C4-2B (cell line): ENCODE results near the gene RNF141.

Experiments
- ZFX ChIP-seq: fragments of 450-650 bp; IDR thresholded peaks from 2 replicates; pipeline ENCODE4 v1.6.1; 2017
- TF ChIP-seq, protein P1 (sequence below): fragments of 450-650 bp; conservative IDR thresholded peaks from 2 replicates; pipeline ENCODE4 v1.5.1; 2017; ENCODE audit warnings: mild to moderate bottlenecking

DNA sequence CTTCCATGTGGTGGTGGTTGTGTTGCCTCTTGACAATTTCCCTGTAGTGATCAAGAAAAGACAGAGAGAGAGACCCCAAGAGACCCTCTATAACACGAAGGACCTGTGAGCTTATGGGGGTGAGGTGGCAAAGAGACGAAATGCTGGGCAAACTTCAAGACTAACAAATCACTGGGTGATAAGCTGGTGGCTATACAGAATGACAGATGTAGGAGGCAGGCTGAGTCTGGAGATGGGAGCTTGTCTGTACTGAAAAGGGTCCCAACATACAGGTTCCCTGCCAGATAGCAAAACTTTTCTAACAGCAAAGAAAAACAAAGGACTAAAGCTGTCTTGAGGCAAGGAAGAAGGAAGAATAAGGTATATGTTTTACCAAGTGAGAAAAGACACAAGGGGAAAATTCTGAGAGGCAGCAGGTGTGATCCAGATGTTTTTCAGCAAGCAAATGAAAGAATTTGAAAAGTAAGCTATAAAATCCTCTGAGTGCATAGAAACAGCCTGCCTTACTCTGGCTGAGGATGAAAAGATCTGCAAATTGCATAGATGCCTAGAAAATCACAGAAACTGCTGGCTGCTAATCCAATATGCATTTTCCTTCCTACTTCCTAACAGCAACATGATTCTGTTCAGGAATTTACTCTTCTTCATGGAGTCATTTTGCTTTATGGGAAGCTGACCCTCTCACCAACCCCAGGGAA is 49.4 kb upstream of the RNF141 start:
- TF ChIP-seq, protein P1, sequence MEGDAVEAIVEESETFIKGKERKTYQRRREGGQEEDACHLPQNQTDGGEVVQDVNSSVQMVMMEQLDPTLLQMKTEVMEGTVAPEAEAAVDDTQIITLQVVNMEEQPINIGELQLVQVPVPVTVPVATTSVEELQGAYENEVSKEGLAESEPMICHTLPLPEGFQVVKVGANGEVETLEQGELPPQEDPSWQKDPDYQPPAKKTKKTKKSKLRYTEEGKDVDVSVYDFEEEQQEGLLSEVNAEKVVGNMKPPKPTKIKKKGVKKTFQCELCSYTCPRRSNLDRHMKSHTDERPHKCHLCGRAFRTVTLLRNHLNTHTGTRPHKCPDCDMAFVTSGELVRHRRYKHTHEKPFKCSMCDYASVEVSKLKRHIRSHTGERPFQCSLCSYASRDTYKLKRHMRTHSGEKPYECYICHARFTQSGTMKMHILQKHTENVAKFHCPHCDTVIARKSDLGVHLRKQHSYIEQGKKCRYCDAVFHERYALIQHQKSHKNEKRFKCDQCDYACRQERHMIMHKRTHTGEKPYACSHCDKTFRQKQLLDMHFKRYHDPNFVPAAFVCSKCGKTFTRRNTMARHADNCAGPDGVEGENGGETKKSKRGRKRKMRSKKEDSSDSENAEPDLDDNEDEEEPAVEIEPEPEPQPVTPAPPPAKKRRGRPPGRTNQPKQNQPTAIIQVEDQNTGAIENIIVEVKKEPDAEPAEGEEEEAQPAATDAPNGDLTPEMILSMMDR: no peak
- no peak for TF ChIP-seq ZFX
